ENCODE results near the gene TTC21A.

Gene TTC21A

GRCh38 chr3:39109086-39109485 lies 1.6 kb downstream of the TTC21A start:
- Histone ChIP-seq H3K27me3 (ENCODE audit: insufficient read depth, low read depth, severe bottlenecking) (no peaks in the 10 kb centered on the region), H3K4me3 (ENCODE audit: low read depth, low read length) (no peak overlapping the region), H3K27ac (no peak overlapping the region), H3K36me3 (no peaks in the 10 kb centered on the region; the same call in 1 of the 2 replicates), H3K9me3 (ENCODE audit: severe bottlenecking) (no peaks in the 10 kb centered on the region)
- TF ChIP-seq, protein P1, sequence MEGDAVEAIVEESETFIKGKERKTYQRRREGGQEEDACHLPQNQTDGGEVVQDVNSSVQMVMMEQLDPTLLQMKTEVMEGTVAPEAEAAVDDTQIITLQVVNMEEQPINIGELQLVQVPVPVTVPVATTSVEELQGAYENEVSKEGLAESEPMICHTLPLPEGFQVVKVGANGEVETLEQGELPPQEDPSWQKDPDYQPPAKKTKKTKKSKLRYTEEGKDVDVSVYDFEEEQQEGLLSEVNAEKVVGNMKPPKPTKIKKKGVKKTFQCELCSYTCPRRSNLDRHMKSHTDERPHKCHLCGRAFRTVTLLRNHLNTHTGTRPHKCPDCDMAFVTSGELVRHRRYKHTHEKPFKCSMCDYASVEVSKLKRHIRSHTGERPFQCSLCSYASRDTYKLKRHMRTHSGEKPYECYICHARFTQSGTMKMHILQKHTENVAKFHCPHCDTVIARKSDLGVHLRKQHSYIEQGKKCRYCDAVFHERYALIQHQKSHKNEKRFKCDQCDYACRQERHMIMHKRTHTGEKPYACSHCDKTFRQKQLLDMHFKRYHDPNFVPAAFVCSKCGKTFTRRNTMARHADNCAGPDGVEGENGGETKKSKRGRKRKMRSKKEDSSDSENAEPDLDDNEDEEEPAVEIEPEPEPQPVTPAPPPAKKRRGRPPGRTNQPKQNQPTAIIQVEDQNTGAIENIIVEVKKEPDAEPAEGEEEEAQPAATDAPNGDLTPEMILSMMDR (IDR thresholded peaks at IDR 0.05; ENCODE audit: low read depth, low read length), result no peak
- DNase-seq, result no peak

- Histone ChIP-seq H3K36me3 (no peaks in the 10 kb centered on the region; the same call in 1 of the 2 replicates), H3K4me3 (ENCODE audit: low read depth, low read length) (no peak overlapping the region), H3K9me3 (ENCODE audit: severe bottlenecking) (no peaks in the 10 kb centered on the region), H3K27ac (no peak overlapping the region), H3K27me3 (ENCODE audit: insufficient read depth, low read depth, severe bottlenecking) (no peaks in the 10 kb centered on the region)
- TF ChIP-seq, protein P1 (IDR thresholded peaks at IDR 0.05; ENCODE audit: low read depth, low read length), result no peak
- no peak for DNase-seq
Observed at GRCh38 chr3:39110041-39110639, 2.7 kb downstream of the TTC21A start.

DNA sequence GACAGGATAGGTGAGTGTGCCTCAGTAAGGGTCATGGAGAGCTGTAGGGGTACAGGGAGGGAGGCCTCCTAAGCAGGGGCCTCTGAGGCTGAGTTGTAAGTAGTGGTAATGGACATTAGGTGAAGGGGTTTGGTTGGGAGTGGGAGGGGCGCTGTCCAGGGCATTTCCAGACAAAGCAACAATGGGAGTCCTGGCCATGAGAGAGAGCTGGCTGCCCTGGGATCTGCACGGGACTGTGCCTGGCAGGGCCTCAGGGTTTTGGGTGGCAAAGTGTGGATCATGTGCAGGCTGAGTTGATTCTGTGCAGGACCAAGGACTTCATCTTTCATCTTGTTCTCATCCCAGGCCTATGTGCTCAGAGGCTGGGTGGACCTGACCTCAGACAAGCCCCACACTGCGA lies 4.6 kb downstream of the TTC21A start:
- Histone ChIP-seq H3K4me3 (ENCODE audit: low read depth, low read length) (no peak overlapping the region), H3K27ac (no peak overlapping the region), H3K27me3 (ENCODE audit: insufficient read depth, low read depth, severe bottlenecking) (no peaks in the 10 kb centered on the region), H3K36me3 (no peaks in the 10 kb centered on the region; the same call in 1 of the 2 replicates), H3K9me3 (ENCODE audit: severe bottlenecking) (no peaks in the 10 kb centered on the region)
- no peak for DNase-seq
- TF ChIP-seq, protein P1 (IDR thresholded peaks at IDR 0.05; ENCODE audit: low read depth, low read length), result no peak

GRCh38 chr3:39112535-39112934 lies 5.1 kb downstream of the TTC21A start:
- H3K27me3 ChIP-seq (ENCODE audit: insufficient read depth, low read depth, severe bottlenecking), result no peaks in the 10 kb centered on the region
- TF ChIP-seq, protein P1 (IDR thresholded peaks at IDR 0.05; ENCODE audit: low read depth, low read length), result no peak
- no peak overlapping the region for H3K27ac ChIP-seq
- no peaks in the 10 kb centered on the region for H3K9me3 ChIP-seq (ENCODE audit: severe bottlenecking)
- H3K4me3 ChIP-seq (ENCODE audit: low read depth, low read length), result no peak overlapping the region
- DNase-seq, result no peak
- H3K36me3 ChIP-seq, result no peaks in the 10 kb centered on the region

DNA sequence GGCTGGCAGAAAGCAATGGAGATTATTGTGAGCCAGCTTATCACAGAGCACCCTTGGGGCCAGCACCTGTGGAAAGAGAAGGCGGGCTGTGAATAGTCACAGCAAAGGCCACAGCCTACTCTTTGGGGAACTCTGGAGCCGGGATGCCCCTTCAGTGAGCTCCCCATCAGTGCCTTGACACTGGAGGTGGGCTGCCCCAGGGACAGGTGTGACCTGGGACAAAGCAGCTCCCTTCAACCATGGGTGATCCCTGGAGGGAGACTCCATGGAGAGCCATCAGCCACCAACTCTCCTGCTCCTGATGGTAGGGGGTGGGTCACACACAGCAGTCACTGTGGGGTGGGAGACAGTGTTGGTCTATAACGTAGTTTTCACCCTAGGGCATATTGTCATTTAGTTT lies 5.8 kb downstream of the TTC21A start:
- DNase-seq, result no peak
- no peak overlapping the region for H3K4me3 ChIP-seq (ENCODE audit: low read depth, low read length)
- TF ChIP-seq, protein P1 (IDR thresholded peaks at IDR 0.05; ENCODE audit: low read depth, low read length), result no peak
- H3K27me3 ChIP-seq (ENCODE audit: insufficient read depth, low read depth, severe bottlenecking), result no peaks in the 10 kb centered on the region
- no peaks in the 10 kb centered on the region for H3K36me3 ChIP-seq
- H3K9me3 ChIP-seq (ENCODE audit: severe bottlenecking), result no peaks in the 10 kb centered on the region
- no peak overlapping the region for H3K27ac ChIP-seq

GRCh38 chr3:39114456-39114855 lies 7.0 kb downstream of the TTC21A start:
- Histone ChIP-seq H3K9me3 (ENCODE audit: severe bottlenecking) (no peaks in the 10 kb centered on the region), H3K36me3 (no peaks in the 10 kb centered on the region), H3K27ac (no peak overlapping the region), H3K27me3 (ENCODE audit: insufficient read depth, low read depth, severe bottlenecking) (no peaks in the 10 kb centered on the region), H3K4me3 (ENCODE audit: low read depth, low read length) (no peak overlapping the region)
- no peak for DNase-seq
- TF ChIP-seq, protein P1 (IDR thresholded peaks at IDR 0.05; ENCODE audit: low read depth, low read length), result no peak

Data from WERI-Rb-1 (cell line).